Measurements from ENCODE around the gene SMOC2. TPM values are rescaled to one million over a fixed set of nuclear protein-coding genes. Genes with fewer than 3 reads are reported as not detected.

SMOC2 gene
- total RNA-seq, 1 donor from 2014 or later: 14.4 TPM

GRCh38 chr6:168517742-168518347 lies 76.9 kb downstream of the SMOC2 start:
- Histone ChIP-seq H3K36me3 (no peaks in the 10 kb centered on the region), H3K27ac (replicated peaks) (no peak overlapping the region), H3K9me3 (replicated peaks) (no peaks in the 10 kb centered on the region), H3K27me3 (ENCODE audit: low read depth) (peaks cover 3% of the 10 kb centered on the region), H3K4me1 (peaks cover 10% of the 10 kb centered on the region), H3K4me3 (no peak overlapping the region)
- no peak for TF ChIP-seq CTCF (IDR thresholded peaks at IDR 0.05; ENCODE audit: borderline replicate concordance)
- DNase-seq: no peak
- intact Hi-C loops (cut with micrococcal nuclease): no loop called here

DNA sequence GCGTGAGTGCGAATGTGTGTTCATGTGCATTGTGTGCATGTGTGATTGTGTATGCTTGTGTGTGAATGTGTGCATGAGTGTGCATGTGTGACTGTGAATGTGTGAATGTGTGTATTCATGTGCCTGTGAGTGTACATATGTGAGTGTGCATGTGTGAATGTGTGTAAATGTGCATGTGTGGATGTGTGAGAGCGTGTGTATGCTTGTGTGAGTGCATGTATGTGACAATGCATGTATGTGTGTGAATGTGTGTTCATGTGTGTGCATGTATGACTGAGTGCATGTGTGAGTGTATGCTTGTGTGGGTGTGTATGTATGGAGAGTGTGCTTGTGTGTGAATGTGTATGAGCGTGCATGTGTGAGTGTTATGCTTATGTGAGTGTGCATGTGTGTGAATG lies 77.4 kb downstream of the SMOC2 start:
- Histone ChIP-seq H3K4me1 (peaks cover 10% of the 10 kb centered on the region), H3K27ac (replicated peaks) (no peak overlapping the region), H3K36me3 (no peaks in the 10 kb centered on the region), H3K27me3 (ENCODE audit: low read depth) (no peaks in the 10 kb centered on the region), H3K4me3 (no peak overlapping the region), H3K9me3 (replicated peaks) (no peaks in the 10 kb centered on the region)
- intact Hi-C loops (cut with micrococcal nuclease): no loop called here
- DNase-seq: no peak
- TF ChIP-seq CTCF (IDR thresholded peaks at IDR 0.05; ENCODE audit: borderline replicate concordance): no peak

DNA sequence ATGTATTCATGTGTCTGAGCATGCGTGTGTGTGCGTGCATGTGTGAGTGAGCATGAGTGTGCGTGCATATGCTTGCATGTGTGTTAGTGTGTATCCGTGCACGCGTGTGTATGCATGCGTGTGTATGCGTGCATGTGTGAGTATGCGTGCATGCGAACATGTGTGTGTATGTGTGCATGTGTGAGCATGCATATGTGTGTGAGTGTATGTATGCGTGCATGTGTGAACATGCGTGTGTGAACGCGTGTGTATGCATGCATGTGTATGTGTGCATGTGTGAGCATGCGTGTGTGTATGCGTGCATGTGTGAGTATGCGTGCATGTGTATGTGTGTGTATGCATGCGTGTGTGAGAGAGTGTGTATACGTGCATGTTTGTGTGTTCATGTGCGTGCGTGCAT lies 77.9 kb downstream of the SMOC2 start:
- Histone ChIP-seq H3K4me1 (peaks cover 6% of the 10 kb centered on the region), H3K9me3 (replicated peaks) (no peaks in the 10 kb centered on the region), H3K27ac (replicated peaks) (no peak overlapping the region), H3K4me3 (no peak overlapping the region), H3K36me3 (no peaks in the 10 kb centered on the region), H3K27me3 (ENCODE audit: low read depth) (no peaks in the 10 kb centered on the region)
- no peak for TF ChIP-seq CTCF (IDR thresholded peaks at IDR 0.05; ENCODE audit: borderline replicate concordance)
- no peak for DNase-seq
- intact Hi-C loops (cut with micrococcal nuclease): no loop called here

- intact Hi-C loops (cut with micrococcal nuclease): no loop called here
- TF ChIP-seq CTCF (IDR thresholded peaks at IDR 0.05; ENCODE audit: borderline replicate concordance): no peak
- DNase-seq: no peak
- Histone ChIP-seq H3K36me3 (no peaks in the 10 kb centered on the region), H3K4me1 (no peaks in the 10 kb centered on the region), H3K4me3 (no peak overlapping the region), H3K27me3 (ENCODE audit: low read depth) (no peaks in the 10 kb centered on the region), H3K27ac (replicated peaks) (no peak overlapping the region), H3K9me3 (replicated peaks) (no peaks in the 10 kb centered on the region)
These were observed 79.2 kb downstream of the SMOC2 start for GRCh38 chr6:168520233-168520632.

- DNase-seq: no peak
- Histone ChIP-seq H3K36me3 (no peaks in the 10 kb centered on the region), H3K4me3 (no peak overlapping the region), H3K27ac (replicated peaks) (peak overlapping the region; percentile 56), H3K4me1 (peaks cover 31% of the 10 kb centered on the region), H3K27me3 (ENCODE audit: low read depth) (peaks cover 5% of the 10 kb centered on the region), H3K9me3 (replicated peaks) (no peaks in the 10 kb centered on the region)
- no peak for TF ChIP-seq CTCF (IDR thresholded peaks at IDR 0.05; ENCODE audit: borderline replicate concordance)
- intact Hi-C loops (cut with micrococcal nuclease): no loop called here
These were observed 83.6 kb downstream of the SMOC2 start for GRCh38 chr6:168524571-168525001.
